ENCODE data around the gene CNPY4.

GRCh38 chr7:100166970-100167911 lies 47.8 kb downstream of the CNPY4 start:
- TF ChIP-seq CTCF (IDR thresholded peaks at IDR 0.05; ENCODE audit: insufficient read depth, low read length) = no peak
- TF ChIP-seq REST (IDR thresholded peaks at IDR 0.05; ENCODE audit: insufficient replicate concordance, low read depth) = no peak
- no peak for TF ChIP-seq SPI1 (IDR thresholded peaks at IDR 0.05; ENCODE audit: borderline replicate concordance, low read depth)
- TF ChIP-seq POLR2AphosphoS5 (IDR thresholded peaks at IDR 0.05; ENCODE audit: low read depth) = no peak
